Mesenchymal stem cell (in vitro differentiated cells and primary cell): Measurements from ENCODE around the gene SC5D.

Source experiments
- DNase-seq: peaks from one replicate; pipeline ENCODE4 v3.0.0-alpha.2; 2013
- H2AFZ ChIP-seq: one replicate; pipeline ENCODE4 v1.6.1; 2013; ENCODE audit warnings: low read depth, mild to moderate bottlenecking, control low read depth, inconsistent platforms, low read length, moderate library complexity
- H2AK5ac ChIP-seq: 2 replicates; pipeline ENCODE4 v1.6.1; 2013; ENCODE audit warnings: low read length, moderate library complexity, mild to moderate bottlenecking, inconsistent platforms; ENCODE audit not compliant: severe bottlenecking
- H2BK120ac ChIP-seq: one replicate; pipeline ENCODE4 v1.6.1; 2013; ENCODE audit warnings: low read depth, mild to moderate bottlenecking, inconsistent platforms, low read length, moderate library complexity
- H2BK12ac ChIP-seq, 2 experiments: one replicate each; pipeline ENCODE4 v1.6.1; 2013; ENCODE audit warnings: inconsistent platforms in 2 of 2, low read length in 2 of 2, mild to moderate bottlenecking in 2 of 2, moderate library complexity in 2 of 2, control low read depth in 1 of 2
- H2BK15ac ChIP-seq: one replicate; pipeline ENCODE4 v1.6.1; 2013; ENCODE audit warnings: mild to moderate bottlenecking, low read depth, inconsistent platforms; ENCODE audit not compliant: poor library complexity, severe bottlenecking
- H2BK5ac ChIP-seq: 2 replicates; pipeline ENCODE4 v1.6.1; 2013; ENCODE audit warnings: low read depth, mild to moderate bottlenecking, low read length, control low read depth, inconsistent platforms; ENCODE audit not compliant: poor library complexity, severe bottlenecking
- H3K14ac ChIP-seq, 2 experiments: one replicate each; pipeline ENCODE4 v1.6.1; 2013; ENCODE audit warnings: inconsistent platforms in 2 of 2, low read length in 2 of 2, control low read depth in 1 of 2, mild to moderate bottlenecking in 1 of 2, moderate library complexity in 1 of 2
- H3K18ac ChIP-seq, 2 experiments: one replicate each; pipeline ENCODE4 v1.6.1; 2013; ENCODE audit warnings: inconsistent platforms in 2 of 2, low read length in 2 of 2, control low read depth in 1 of 2, low read depth in 1 of 2, mild to moderate bottlenecking in 1 of 2
- H3K23ac ChIP-seq, 2 experiments: one replicate each; pipeline ENCODE4 v1.6.1; 2013; ENCODE audit warnings: inconsistent platforms in 2 of 2, low read length in 2 of 2, mild to moderate bottlenecking in 2 of 2, moderate library complexity in 2 of 2, control low read depth in 1 of 2
- H3K27ac ChIP-seq: 2 replicates; pipeline ENCODE4 v1.5.1; 2013; ENCODE audit warnings: mild to moderate bottlenecking, moderate library complexity, low read length, control low read depth, inconsistent platforms; ENCODE audit not compliant: poor library complexity, severe bottlenecking
- H3K27me3 ChIP-seq, 2 experiments: 2 replicates each; pipeline versions ENCODE4 v1.6.1 to v1.7.0; 2013; ENCODE audit warnings: low read length in 2 of 2, mild to moderate bottlenecking in 2 of 2, moderate library complexity in 2 of 2, control low read depth in 1 of 2, inconsistent platforms in 1 of 2; ENCODE audit not compliant: control insufficient read depth in 1 of 2, insufficient read depth in 1 of 2
- H3K36me3 ChIP-seq, 2 experiments: 2 replicates each; pipeline versions ENCODE4 v1.6.1 to v1.7.0; 2013; ENCODE audit warnings: low read length in 2 of 2, control low read depth in 1 of 2, inconsistent platforms in 1 of 2, low read depth in 1 of 2, mild to moderate bottlenecking in 1 of 2; ENCODE audit not compliant: insufficient read depth in 2 of 2, control insufficient read depth in 1 of 2
- H3K4ac ChIP-seq, 2 experiments: one replicate each; pipeline ENCODE4 v1.6.1; 2013; ENCODE audit warnings: inconsistent platforms in 2 of 2, low read length in 2 of 2, mild to moderate bottlenecking in 2 of 2, moderate library complexity in 2 of 2, control low read depth in 1 of 2, low read depth in 1 of 2
- H3K4me1 ChIP-seq: 2 replicates; pipeline ENCODE4 v1.6.1; 2013; ENCODE audit warnings: low read depth, low read length, control low read depth; ENCODE audit not compliant: control insufficient read depth, insufficient read depth
- H3K4me2 ChIP-seq: 2 replicates; pipeline ENCODE4 v1.6.1; 2013; ENCODE audit warnings: low read length, mild to moderate bottlenecking, inconsistent platforms; ENCODE audit not compliant: poor library complexity, severe bottlenecking
- H3K4me3 ChIP-seq, 2 experiments: 2 replicates each; pipeline versions ENCODE4 v1.5.1 to v1.7.0; 2013; ENCODE audit warnings: low read length in 2 of 2, mild to moderate bottlenecking in 2 of 2, control low read depth in 1 of 2, low read depth in 1 of 2; ENCODE audit not compliant: insufficient read depth in 1 of 2
- H3K79me1 ChIP-seq: replicated peaks from 2 replicates; pipeline ENCODE4 v1.6.1; 2013; ENCODE audit warnings: mild to moderate bottlenecking, control low read depth, low read length, inconsistent platforms; ENCODE audit not compliant: poor library complexity, severe bottlenecking
- H3K9ac ChIP-seq: 2 replicates; pipeline ENCODE4 v1.7.0; 2013; ENCODE audit warnings: mild to moderate bottlenecking, low read length, moderate library complexity
- H3K9me3 ChIP-seq: 2 replicates; pipeline ENCODE4 v1.7.0; 2013; ENCODE audit warnings: mild to moderate bottlenecking, low read length; ENCODE audit not compliant: control insufficient read depth
- H4K8ac ChIP-seq: one replicate; pipeline ENCODE4 v1.6.1; 2013; ENCODE audit warnings: inconsistent platforms, mild to moderate bottlenecking, low read length, moderate library complexity
- H4K91ac ChIP-seq: one replicate; pipeline ENCODE4 v1.6.1; 2013; ENCODE audit warnings: mild to moderate bottlenecking, low read length, inconsistent platforms
- WGBS: methylation state at CpG from one replicate; pipeline ENCODE4 v1.1.7; 2013; ENCODE audit warnings: mixed read lengths; 5-methylcytosine and 5-hydroxymethylcytosine counted together

SC5D gene

GRCh38 chr11:121350314-121351082 is 57.9 kb downstream of the SC5D start:
- WGBS, result 63% methylated on average over 3 of the region's 3 CpGs
- H2AFZ ChIP-seq, result no peak overlapping the region

GRCh38 chr11:121351083-121351630 is 58.6 kb downstream of the SC5D start:
- Histone ChIP-seq H3K9ac (no peak overlapping the region), H3K27ac (no peak overlapping the region), H3K18ac (no peak overlapping the region), H2BK5ac (no peak overlapping the region), H4K8ac (no peak overlapping the region), H3K4ac (no peak overlapping the region), H3K36me3 (no peaks in the 10 kb centered on the region), H2AFZ (no peak overlapping the region), H4K91ac (no peak overlapping the region), H3K27me3 (peaks cover 4 to 76% of the 10 kb centered on the region in 2 experiments), H2BK12ac (no peak overlapping the region), H3K79me1 (no peaks in the 10 kb centered on the region), H3K14ac (no peak overlapping the region), H3K4me1 (no peaks in the 10 kb centered on the region), H2AK5ac (no peak overlapping the region), H3K4me3 (no peak overlapping the region), H3K4me2 (no peak overlapping the region), H3K23ac (no peak overlapping the region), H2BK120ac (no peak overlapping the region), H2BK15ac (no peak overlapping the region), H3K9me3 (no peaks in the 10 kb centered on the region)
- 80% methylated on average over 5 of the region's 7 CpGs for WGBS
- no peak for DNase-seq

More at GRCh38 chr11:121350314-121351082, 57.9 kb downstream of the SC5D start:
- H2BK120ac ChIP-seq, result no peak overlapping the region
- no peak overlapping the region for H2BK12ac ChIP-seq
- H3K9ac ChIP-seq, result no peak overlapping the region
- no peak overlapping the region for H4K8ac ChIP-seq
- no peak overlapping the region for H3K27ac ChIP-seq
- no peaks in the 10 kb centered on the region for H3K9me3 ChIP-seq
- H4K91ac ChIP-seq, result no peak overlapping the region
- DNase-seq, result no peak
- H3K4me1 ChIP-seq, result no peaks in the 10 kb centered on the region
- no peak overlapping the region for H3K18ac ChIP-seq
- no peaks in the 10 kb centered on the region for H3K36me3 ChIP-seq
- H2BK5ac ChIP-seq, result no peak overlapping the region
- no peak overlapping the region for H3K14ac ChIP-seq
- no peaks in the 10 kb centered on the region for H3K79me1 ChIP-seq
- H3K4ac ChIP-seq, result no peak overlapping the region
- no peak overlapping the region for H3K4me2 ChIP-seq
- H3K23ac ChIP-seq, result no peak overlapping the region
- peaks cover 4 to 76% of the 10 kb centered on the region in 2 experiments for H3K27me3 ChIP-seq
- H2AK5ac ChIP-seq, result no peak overlapping the region
- no peak overlapping the region for H2BK15ac ChIP-seq
- no peak overlapping the region for H3K4me3 ChIP-seq

- DNase-seq, result no peak
- no peak overlapping the region for H3K4me3 ChIP-seq
- no peak overlapping the region for H3K23ac ChIP-seq
- H2AK5ac ChIP-seq, result no peak overlapping the region
- H3K9ac ChIP-seq, result no peak overlapping the region
- H3K18ac ChIP-seq, result no peak overlapping the region
- no peaks in the 10 kb centered on the region for H3K4me1 ChIP-seq
- no peaks in the 10 kb centered on the region for H3K79me1 ChIP-seq
- H4K91ac ChIP-seq, result no peak overlapping the region
- no peak overlapping the region for H3K4me2 ChIP-seq
- no peak overlapping the region for H2BK5ac ChIP-seq
- no peak overlapping the region for H2BK120ac ChIP-seq
- no peak overlapping the region for H3K14ac ChIP-seq
- no peak overlapping the region for H3K27ac ChIP-seq
- H2BK15ac ChIP-seq, result no peak overlapping the region
- H3K4ac ChIP-seq, result no peak overlapping the region
- H2BK12ac ChIP-seq, result no peak overlapping the region
- H4K8ac ChIP-seq, result no peak overlapping the region
- WGBS, result 69% methylated on average over 7 of the region's 8 CpGs
- no peaks in the 10 kb centered on the region for H3K36me3 ChIP-seq
- H2AFZ ChIP-seq, result no peak overlapping the region
- no peaks in the 10 kb centered on the region for H3K9me3 ChIP-seq
- peaks cover 4 to 68% of the 10 kb centered on the region in 2 experiments for H3K27me3 ChIP-seq
These were observed 59.8 kb downstream of the SC5D start for GRCh38 chr11:121352251-121352891.

GRCh38 chr11:121354192-121354591 is 61.6 kb downstream of the SC5D start:
- H3K9ac ChIP-seq, result no peak overlapping the region
- no peak overlapping the region for H2BK120ac ChIP-seq
- H3K4ac ChIP-seq, result no peak overlapping the region
- H3K36me3 ChIP-seq, result no peaks in the 10 kb centered on the region
- H2BK5ac ChIP-seq, result no peak overlapping the region
- H2AK5ac ChIP-seq, result no peak overlapping the region
- H4K91ac ChIP-seq, result no peak overlapping the region
- DNase-seq, result no peak
- H2BK12ac ChIP-seq, result no peak overlapping the region
- no peaks in the 10 kb centered on the region for H3K9me3 ChIP-seq
- no peak overlapping the region for H2BK15ac ChIP-seq
- no peak overlapping the region for H4K8ac ChIP-seq
- H3K4me1 ChIP-seq, result no peaks in the 10 kb centered on the region
- H3K27ac ChIP-seq, result no peak overlapping the region
- H3K4me2 ChIP-seq, result no peak overlapping the region
- H3K18ac ChIP-seq, result no peak overlapping the region
- H3K4me3 ChIP-seq, result no peak overlapping the region
- H3K27me3 ChIP-seq, result peaks cover 4 to 69% of the 10 kb centered on the region in 2 experiments
- H3K79me1 ChIP-seq, result no peaks in the 10 kb centered on the region
- no peak overlapping the region for H3K23ac ChIP-seq
- no peak overlapping the region for H2AFZ ChIP-seq
- WGBS, result no CpG with 5 or more reads among the region's 1 CpG
- H3K14ac ChIP-seq, result no peak overlapping the region
